Raji (cell line): ENCODE data around the gene IGSF21.

Experiments
- POLR2A ChIP-seq: IDR thresholded peaks from 2 replicates; pipeline ENCODE4 v1.6.1; 2011; ENCODE audit warnings: low read depth, low read length, control low read depth; ENCODE audit not compliant: insufficient read depth

Gene IGSF21

DNA sequence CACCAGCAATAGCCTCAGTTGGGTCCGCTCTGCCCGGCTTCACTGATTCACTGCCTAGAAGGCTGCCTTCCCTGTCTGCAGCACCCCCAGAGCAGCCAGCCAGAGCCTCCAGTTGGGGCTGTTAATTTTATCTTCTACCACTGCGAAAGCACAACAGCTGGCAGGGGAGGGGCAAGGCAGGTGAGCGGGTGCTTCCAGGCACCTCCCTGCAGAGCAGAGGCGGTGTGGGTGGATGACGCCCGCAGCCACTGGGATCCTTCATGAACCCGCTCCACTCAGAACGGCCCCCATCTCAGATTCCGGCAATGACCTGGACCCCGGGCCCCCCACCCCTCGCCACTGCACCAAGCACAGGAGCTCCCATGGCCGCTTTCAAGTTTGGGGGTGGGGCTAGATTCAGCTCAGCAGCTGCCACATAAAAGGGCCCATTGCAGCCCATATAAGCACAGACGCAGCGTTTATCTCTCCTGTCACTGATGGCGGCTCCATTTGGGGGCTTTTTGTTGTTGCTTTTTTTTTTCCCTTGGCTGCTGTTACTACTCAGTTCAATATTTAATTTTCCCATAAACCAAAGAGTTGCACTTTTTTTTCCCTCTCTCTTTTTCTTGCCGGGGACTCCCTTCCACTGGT, 245.2 kb downstream of the IGSF21 start:
- TF ChIP-seq POLR2A, result no peak

DNA sequence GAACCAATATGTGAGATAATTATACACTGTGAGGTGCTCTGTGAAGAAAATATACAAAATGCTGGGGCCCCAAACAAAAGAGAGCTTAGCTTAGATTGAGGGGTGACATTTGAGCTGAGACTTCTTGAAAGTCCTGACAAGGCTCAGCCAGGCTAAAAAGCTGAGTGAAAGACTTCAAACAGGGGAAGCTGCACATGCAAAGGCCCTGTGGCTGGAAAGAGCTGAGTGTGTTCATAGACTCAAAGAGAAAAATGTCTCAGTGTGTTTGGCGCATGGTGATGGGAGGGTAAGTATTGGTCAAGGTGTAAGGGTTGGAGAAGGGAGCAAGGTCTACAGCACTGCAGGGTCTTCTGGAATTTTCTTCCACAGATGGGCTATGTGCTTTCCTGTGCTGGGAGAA, 245.9 kb downstream of the IGSF21 start:
- TF ChIP-seq POLR2A, result no peak

- no peak for TF ChIP-seq POLR2A
These were observed 246.4 kb downstream of the IGSF21 start for GRCh38 chr1:18353992-18354391.

- TF ChIP-seq POLR2A, result no peak
These were observed 247.0 kb downstream of the IGSF21 start for GRCh38 chr1:18354612-18355011.

GRCh38 chr1:18357622-18358230, 250.1 kb downstream of the IGSF21 start:
- no peak for TF ChIP-seq POLR2A

DNA sequence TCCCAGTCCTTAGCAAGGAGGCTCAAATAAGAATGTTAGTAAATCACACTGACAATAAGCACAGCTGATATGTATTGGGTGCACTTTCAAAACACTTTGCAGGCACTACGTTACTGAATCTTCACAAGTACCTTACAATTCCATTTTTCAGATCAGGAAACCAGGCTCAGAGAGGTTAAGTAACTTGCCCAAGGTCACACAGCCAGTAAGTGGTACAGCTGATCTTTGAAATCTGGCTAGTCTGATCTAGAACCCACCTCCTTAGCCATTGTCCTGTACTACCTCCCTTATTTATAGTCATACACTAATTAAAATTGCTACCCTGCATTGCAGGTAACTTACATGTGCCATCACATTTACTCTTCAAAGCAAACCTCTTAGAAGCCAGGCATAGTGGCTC, 251.0 kb downstream of the IGSF21 start:
- TF ChIP-seq POLR2A, result no peak

- no peak for TF ChIP-seq POLR2A
These were observed 252.7 kb downstream of the IGSF21 start for GRCh38 chr1:18360251-18360650.

- no peak for TF ChIP-seq POLR2A
These were observed 254.6 kb downstream of the IGSF21 start for GRCh38 chr1:18362150-18362549.

DNA sequence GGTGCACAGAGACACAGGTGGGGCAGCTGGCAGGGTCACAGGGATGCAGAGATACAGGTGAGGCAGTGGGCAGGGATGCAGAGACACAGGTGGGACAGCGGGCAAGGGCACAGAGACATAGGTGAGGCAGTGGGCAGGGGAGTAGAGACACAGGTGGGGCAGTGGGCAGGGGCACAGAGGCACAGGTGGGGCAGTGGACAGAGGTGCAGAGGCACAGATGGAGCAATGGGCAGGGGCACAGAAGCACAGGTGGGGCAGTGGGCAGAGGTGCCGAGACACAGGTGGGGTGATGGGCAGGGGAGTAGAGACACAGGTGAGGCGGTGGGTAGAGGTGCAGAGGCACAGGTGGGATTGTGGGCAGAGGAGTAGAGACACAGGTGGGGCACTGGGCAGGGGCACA, 255.8 kb downstream of the IGSF21 start:
- TF ChIP-seq POLR2A, result no peak

DNA sequence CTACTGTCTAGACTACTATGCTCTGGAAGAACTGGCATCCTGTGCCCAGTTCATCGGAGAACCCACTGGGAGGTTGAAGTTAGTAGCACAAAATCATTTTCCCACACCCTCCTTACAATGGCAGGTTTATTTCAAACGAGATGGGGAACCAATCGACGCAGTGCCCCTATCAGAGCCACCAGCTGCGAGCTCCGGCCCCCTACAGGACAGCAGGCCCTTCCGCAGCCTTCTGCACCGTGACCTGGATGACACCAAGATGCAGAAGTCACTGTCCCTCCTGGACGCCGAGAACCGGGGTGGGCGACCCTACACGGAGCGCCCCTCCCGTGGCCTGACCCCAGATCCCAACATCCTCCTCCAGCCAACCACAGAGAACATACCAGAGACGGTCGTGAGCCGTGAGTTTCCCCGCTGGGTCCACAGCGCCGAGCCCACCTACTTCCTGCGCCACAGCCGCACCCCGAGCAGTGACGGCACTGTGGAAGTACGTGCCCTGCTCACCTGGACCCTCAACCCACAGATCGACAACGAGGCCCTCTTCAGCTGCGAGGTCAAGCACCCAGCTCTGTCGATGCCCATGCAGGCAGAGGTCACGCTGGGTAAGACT, 257.6 kb downstream of the IGSF21 start:
- TF ChIP-seq POLR2A, result no peak

- TF ChIP-seq POLR2A, result no peak
These were observed 265.6 kb downstream of the IGSF21 start for GRCh38 chr1:18373151-18373550.

DNA sequence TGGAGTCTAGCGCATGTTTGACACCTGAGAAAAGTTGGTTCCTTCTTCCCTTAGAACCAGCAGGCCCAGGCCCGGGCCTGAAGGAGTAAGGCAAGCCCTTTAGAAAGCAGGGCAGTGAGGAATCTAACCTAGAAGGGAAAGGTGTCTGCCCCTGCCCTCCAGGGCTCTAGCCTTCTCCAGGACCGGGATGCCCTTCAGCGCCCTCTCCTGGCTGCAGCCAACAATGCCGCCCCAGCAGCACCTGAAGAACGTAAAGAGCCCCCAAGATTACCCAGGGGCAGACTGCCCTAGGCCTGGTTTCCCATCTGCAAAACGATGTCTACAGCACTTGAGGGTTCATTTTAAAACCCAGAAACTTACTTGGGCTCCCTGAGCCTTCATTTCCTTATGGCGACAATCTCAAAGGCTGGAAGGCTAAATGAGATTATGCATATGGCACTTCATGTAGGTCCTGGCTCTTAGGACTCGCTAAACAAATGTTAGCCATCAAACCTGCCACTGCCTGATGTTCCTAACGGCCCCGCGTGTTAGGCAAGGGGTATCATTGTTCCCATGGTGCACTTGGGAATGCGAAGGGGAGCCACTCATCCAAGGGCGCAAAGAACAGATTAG, 266.4 kb downstream of the IGSF21 start:
- no peak for TF ChIP-seq POLR2A

DNA sequence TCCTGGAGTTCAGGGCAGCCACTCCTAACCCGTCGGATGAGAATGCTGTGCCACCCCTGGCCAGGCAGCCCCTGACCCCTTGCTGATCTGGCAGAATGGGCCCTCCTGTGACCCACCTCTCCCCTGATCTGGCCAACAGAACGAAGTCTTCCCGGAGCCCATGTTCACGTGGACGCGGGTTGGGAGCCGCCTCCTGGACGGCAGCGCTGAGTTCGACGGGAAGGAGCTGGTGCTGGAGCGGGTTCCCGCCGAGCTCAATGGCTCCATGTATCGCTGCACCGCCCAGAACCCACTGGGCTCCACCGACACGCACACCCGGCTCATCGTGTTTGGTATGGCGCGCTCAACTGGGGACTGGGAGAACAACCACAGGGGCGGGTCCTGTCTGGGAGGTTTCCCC, 269.1 kb downstream of the IGSF21 start:
- TF ChIP-seq POLR2A, result no peak

- no peak for TF ChIP-seq POLR2A
These were observed 272.7 kb downstream of the IGSF21 start for GRCh38 chr1:18380288-18380687.

DNA sequence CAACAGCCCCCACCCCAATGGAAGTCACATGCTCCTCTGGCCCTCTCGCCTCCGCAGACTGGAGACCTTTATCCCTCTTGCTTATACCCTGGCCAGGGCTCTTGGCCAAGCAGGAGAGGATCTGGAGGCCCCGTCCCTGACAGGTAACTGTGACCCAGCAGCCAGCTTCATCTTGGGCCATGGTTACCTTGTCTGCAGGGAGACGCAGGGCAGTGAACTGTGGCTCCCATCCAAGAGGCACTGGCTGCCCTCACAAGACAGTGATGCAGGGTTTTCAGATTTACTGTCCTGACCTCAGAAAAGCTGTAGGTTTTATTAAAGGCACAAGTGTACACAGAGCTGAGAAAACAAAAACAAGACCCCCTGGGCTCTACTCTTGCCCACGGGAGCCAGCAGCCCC, 276.5 kb downstream of the IGSF21 start:
- TF ChIP-seq POLR2A, result no peak

DNA sequence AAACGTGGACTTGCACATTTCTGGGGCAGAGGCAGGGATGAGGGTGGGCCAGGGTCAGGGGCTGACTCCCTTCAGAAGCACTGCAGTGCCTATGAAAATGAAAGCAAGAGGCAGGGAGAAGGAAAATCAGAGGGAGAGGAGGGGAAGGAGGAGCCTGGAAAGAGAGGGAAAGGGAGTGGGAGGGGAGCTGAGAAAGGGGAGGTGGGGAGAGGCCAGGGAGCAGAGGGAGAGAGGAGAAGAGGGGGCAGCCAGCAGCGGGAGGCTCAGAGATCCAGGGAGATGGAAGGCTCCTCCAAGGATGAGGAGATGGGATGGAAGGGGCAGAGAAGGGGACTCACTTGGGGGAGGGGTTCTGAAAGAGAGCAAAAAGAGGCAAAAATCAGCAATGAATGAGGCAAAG, 276.9 kb downstream of the IGSF21 start:
- TF ChIP-seq POLR2A, result no peak
